Measurements from ENCODE around the gene MINK1.

MINK1 gene

GRCh38 chr17:4833178-4833940 lies at the start of gene MINK1:
MINK1 (plus strand) TSS chr17:4833340; CDS start chr17:4833584, 244 bp downstream.
- peak; percentile 95 for DNase-seq

DNA sequence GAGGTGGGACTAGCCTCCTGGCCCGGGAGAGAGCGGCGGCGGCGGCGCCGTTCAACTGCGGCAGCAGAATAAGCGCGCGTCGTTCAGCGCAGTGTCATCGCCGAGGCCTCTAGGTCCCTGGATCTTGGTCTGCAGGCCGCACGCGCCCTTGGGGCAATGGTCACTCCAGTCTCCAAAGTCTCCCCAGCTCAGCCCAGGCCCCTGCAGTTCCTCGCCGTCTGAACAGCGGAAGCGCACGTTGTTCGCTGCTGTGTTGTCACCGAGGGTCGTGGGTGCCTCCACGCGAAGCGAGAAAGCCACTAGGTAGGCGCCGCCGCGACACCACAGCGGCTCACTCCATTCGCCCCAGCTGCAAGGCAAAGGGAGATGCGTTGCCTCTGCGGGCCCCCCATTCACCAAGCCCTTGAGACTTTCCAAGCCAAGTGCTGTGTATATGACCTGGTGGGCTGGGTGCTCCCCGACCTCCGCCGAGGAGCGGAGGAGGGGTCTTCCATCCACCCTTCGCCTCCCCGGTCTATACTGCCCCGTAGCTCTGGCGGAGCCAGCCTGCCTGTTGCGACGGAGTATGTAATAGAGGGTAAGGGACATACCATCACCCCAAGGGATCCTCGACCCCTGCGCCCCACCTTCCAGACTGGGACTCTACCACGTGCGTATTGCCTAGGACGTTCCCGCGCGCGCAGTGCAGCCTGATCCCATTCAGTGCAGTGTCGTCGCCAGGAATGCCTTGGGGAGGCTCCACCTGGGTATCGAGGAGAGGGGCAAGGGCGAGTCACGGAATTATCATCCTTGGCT lies 47.6 kb upstream of the MINK1 start:
- no peak for DNase-seq

DNA sequence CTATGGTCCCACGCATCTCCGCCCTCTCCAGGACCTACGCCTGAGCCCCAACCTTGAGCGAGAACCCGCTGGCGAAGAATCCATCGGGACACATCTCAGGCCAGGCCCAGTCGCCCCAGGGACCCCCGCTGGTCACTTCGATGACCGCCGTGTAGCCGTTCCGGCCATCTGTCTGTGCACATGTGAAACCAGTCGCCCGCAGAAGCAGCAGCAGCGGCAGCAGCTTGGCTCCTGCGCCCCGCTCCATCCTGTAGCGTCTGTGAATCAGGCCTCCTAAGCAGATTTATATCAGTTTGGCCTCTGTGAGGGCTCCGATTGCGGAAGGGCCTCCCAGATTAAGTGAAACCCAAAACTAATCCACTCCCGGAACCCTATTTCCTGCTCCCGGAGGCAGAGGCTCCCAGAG lies 47.0 kb upstream of the MINK1 start, which contains the start of gene VMO1:
Gene VMO1, minus strand, starts transcription at position 259 of the 406 bp plus-strand sequence. Its CDS starts 12 bp downstream, at position 247.
- DNase-seq, result no peak

GRCh38 chr17:4786516-4786915 lies 46.6 kb upstream of the MINK1 start:
- no peak for DNase-seq

- DNase-seq, result no peak
Measured at GRCh38 chr17:4788159-4788806, 44.9 kb upstream of the MINK1 start.

DNA sequence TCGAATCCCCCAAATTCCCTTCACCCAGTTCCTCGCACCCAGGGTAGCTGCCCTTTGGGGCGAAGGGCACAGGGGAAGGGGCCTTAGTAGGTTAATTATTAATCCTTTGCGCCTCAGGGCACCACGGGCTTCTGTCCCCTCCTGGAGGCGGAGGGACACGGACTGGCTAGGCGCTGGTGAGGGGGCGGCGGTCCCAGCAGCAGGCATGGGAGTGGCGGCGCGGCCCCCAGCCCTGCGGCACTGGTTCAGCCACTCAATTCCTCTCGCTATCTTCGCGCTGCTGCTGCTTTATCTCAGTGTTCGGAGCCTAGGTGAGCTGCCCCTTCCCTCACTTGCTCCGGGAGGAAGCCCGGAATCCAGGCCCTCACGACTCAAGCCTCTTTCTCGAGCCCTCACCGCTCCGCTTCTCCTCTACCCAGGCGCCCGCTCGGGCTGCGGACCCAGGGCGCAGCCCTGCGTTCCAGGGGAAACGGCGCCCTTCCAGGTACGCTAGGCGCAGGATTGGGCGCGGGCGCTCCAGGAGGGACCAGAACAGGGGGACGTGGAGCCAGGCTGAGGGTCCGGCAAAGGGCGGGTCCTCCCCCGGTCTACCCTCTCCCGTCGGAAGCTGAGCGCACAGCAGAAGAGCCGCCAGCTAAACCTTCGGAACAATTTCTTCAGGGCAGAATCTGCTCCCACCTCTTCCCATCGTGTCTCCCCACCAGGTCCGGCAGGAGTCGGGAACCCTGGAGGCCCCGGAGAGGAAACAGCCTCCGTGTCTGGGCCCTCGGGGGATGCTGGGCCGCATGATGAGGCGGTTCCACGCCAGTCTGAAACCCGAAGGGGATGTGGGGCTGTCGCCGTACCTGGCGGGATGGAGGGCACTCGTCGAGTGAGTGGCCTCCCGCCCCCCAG lies 44.1 kb upstream of the MINK1 start, which contains the start of gene GLTPD2:
Gene GLTPD2, plus strand, starts transcription at position 158 of the 894 bp plus-strand sequence. Its CDS starts 48 bp downstream, at position 206.
- no peak for DNase-seq

DNA sequence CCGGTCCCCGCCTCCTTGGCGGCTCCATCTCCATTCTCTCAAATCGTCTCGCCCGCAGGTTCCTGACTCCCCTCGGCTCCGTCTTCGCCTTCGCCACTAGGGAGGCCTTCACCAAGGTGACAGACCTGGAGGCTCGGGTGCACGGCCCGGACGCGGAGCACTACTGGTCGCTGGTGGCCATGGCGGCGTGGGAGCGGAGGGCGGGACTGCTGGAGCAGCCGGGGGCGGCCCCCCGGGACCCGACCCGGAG lies 43.5 kb upstream of the MINK1 start:
- no peak for DNase-seq

DNA sequence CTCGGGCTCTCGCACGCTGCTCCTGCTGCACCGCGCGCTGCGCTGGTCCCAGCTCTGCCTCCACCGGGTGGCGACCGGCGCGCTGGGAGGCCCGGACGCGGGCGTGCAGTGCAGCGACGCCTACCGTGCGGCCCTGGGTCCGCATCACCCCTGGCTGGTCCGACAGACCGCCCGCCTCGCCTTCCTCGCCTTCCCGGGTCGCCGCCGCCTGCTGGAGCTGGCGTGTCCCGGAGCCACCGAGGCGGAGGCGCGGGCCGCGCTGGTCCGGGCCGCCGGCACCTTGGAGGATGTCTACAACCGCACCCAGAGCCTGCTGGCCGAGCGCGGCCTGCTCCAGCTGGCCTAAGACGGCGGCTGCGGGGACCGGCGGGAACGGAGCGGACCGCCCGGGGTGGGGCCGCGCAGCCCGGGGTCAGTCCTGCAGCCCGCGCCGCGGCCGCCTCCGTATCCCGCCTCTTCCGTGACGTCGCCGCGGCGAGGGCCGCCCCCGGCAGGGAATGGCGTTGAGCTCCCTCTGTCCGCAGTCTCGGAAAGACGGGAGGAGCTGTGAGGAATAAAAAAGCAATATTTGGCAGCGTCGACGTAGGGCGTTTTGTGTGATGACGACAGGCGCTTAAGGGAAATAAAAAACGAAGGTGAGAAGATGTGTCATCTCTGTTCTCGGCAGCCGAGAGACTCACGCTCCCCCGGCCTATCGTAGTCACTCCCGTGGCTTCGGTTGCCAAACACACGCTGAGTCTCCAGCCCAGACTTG lies 43.0 kb upstream of the MINK1 start:
- DNase-seq, result peak; percentile 84

GRCh38 chr17:4790705-4791088 lies 42.4 kb upstream of the MINK1 start:
- DNase-seq, result no peak

DNA sequence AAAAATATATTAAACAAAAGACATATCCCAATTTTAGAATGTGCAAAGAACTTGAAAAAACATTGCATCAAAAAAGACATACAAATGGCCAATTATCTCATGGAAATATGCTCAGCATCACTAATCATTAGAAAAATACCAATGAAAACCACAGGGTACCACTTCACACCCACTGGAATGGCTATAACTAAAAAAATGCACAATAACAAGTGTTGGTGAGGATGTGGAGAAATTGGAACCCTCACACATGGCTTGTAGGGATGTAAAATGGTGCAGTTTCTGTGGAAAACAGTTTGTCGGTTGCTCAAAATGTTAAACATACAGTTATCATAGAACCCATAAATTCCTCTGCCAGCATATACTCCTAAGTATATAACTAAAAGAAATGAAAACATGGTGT lies 38.0 kb upstream of the MINK1 start:
- no peak for DNase-seq

DNA sequence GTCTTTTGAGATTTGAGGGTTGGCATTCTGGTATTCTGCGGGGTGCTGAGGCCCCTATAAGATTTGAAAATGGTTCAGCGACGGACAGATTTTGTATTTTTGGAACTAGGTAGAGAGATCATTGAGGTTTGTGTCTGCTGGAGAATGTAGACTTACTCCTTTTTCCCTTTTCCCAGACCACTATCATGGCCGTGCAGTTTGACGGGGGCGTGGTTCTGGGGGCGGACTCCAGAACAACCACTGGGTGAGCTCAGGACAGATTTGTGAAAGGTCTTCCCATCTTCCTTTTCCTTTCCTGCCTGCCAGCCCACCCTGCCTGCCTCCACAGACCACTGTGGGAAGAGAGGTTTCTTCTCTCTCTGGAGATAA lies 36.6 kb upstream of the MINK1 start:
- no peak for DNase-seq

DNA sequence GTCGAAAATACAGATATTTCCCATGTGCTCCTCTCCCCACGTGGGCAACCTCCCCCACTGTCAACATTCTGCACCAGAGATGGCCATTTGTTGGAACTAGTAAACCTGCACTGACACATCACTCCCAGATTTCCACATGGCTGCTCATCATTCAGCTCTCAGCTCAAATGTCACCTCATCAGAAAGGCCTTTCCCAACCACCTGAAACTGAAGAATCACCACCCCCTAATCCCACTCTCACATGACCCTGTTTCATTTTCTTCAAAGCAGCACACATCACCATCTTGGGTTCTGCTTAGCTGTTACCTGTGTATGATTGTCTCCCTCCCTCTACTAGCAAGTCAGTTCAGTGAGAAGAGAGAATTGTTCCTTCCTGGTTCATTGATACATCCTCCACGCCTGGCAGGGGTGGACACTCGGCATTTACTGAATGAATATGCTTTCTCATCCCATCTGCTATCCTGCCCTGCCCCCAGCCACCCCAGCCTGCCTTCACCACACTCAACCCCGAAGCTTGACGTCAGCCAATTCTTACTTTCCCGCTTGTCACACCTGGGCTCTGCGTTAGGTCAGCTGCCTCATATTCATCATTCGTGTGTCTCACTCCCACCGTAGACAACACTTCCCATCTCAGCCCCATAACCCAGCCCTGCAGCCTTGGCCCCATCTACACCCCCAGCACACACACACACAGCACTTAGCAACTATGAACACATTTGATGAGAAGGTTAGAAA lies 32.5 kb upstream of the MINK1 start:
- no peak for DNase-seq

DNA sequence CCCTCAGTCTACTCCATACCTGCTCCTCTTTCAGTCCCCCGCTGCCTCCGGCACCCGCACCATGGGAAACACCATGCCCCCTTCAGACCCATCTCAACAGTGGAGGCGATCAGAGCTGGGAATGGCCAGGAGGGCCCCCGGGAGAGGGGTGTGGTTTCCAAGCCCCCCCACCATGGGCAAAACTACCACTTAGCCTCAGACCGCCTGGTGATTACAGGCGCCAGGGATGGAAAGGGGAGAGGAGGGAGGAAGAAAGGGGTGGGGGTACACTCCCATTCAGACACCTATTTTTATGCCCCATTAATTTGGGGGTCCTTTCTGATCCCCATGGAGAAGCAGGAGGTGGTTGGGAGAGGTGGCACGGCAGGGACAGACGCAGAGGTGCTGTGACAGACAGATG lies 30.9 kb upstream of the MINK1 start, which contains the start of gene C17orf114:
Gene C17orf114, minus strand, starts transcription at position 101 of the 400 bp plus-strand sequence.
- DNase-seq, result no peak

DNA sequence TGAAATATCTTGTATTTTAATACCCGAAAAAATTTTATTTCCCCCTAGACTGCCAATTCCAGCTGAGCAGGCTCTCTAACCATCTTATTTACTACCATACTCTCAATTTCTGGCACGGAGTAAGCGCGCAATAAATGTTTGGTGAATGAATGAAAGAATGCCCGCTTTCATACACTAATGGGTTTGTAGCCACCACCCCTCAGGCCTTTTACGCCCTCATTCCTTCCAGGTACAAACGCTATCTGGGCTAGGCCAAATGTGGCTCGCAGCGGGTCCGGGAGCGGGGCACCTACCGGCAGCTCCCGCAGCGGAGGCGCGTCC lies 26.7 kb upstream of the MINK1 start:
- no peak for DNase-seq

DNA sequence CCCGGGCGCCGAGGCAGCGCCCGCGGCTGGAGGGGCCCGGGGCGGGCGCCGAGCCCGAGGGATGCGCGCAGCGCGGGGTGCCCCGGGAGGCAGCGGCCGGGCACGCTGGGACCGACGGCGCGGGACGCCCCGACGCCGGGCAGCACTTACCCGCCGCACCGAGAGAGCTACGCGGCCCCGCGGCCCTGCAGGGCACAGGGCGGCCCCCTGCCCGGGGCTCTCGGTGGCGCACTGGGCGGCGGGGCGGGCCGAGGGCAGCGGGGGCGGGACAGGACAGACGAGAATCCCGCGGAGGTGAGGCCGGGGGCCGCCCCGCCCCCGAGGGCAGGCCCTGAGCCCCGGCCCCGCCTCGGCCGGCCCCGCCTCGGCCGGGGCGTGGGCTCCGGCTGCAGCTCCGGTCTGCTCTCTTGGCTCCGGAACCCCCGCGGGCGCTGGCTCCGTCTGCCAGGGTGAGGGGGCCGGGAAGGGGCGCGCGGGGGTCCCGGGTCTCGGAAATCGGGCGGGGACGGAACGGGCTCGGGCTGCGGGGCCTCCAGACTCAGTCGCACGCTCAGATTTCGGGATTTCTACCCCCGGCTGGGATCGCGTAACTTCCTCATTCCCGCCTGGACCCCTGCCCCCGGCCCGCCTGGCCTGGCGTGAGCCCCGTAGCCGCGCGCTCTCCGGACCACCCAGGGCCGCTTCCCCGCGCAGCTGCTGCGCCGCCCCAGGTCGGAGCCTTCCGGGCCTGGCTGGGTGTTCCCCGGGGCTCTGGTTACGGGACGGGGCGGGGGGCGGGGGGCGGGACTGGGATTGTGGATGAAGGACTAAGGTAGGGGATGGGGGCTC lies 26.1 kb upstream of the MINK1 start, which contains the start of gene PLD2:
Gene PLD2, plus strand, starts transcription at position 376 of the 828 bp plus-strand sequence. CDS start 621 bp downstream, outside the sequence.
- peak; percentile 89 for DNase-seq

DNA sequence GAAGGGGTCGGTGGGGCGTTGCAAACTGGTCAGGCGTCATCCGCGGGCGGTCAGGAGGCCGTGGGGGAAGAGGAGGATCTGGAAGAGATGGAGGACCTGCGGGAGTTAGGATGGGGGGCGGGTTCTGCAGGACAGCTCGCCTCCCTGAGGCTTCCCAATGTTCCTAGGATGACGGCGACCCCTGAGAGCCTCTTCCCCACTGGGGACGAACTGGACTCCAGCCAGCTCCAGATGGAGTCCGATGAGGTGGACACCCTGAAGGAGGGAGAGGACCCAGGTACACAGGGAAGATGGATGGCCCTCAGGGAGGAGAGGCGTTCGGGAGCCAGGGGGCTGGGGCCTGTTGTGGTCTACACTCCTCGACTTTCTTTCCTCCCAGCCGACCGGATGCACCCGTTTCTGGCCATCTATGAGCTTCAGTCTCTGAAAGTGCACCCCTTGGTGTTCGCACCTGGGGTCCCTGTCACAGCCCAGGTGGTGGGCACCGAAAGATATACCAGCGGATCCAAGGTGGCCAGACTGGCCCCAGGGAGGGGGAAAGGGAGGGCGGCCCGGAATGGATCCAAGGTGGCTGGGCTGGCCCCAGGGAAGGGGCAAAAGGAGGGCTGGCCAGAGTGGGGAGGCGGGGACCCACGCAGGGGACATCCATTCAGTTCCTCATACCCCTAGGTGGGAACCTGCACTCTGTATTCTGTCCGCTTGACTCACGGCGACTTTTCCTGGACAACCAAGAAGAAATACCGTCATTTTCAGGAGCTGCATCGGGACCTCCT lies 25.3 kb upstream of the MINK1 start:
- DNase-seq, result no peak

- no peak for DNase-seq
Measured at GRCh38 chr17:4808378-4808767, 24.8 kb upstream of the MINK1 start.

GRCh38 chr17:4810696-4811290 lies 22.3 kb upstream of the MINK1 start:
- no peak for DNase-seq

- no peak for DNase-seq
Measured at GRCh38 chr17:4811471-4811870, 21.7 kb upstream of the MINK1 start.
